ENCODE measurements around the gene AKAP6. TPM values are rescaled to one million over a fixed set of nuclear protein-coding genes. Genes with fewer than 3 reads are reported as not detected.
"Not testable (repeated sequence)": the region's sequence is repeated elsewhere in the genome, so short reads cannot be mapped to it uniquely, and the experiment has no call there.

AKAP6 gene
- total and polyA plus RNA-seq, 2 experiments from 2014 or later: 9.2 to 21.8 TPM

GRCh38 chr14:32453857-32454810, 125.0 kb downstream of the AKAP6 start:
- H3K27ac ChIP-seq: no peak overlapping the region
- H3K27me3 ChIP-seq: no peaks in the 10 kb centered on the region
- TF ChIP-seq CTCF (IDR thresholded peaks at IDR 0.05; ENCODE audit: low read depth, low read length): no peak
- no peaks in the 10 kb centered on the region for H3K9me3 ChIP-seq (ENCODE audit: low read depth)
- no peak overlapping the region for H3K4me3 ChIP-seq
- peaks cover 29% of the 10 kb centered on the region for H3K4me1 ChIP-seq (ENCODE audit: low read depth)
- H3K36me3 ChIP-seq: no peaks in the 10 kb centered on the region
- DNase-seq (ENCODE audit: low read depth in 1 of 2, low spot score in 1 of 2): no peak

GRCh38 chr14:32457213-32457920, 128.3 kb downstream of the AKAP6 start:
- H3K27ac ChIP-seq: peak overlapping the region; percentile 75
- peak; percentile 87 to 89 for DNase-seq (ENCODE audit: low read depth in 1 of 2, low spot score in 1 of 2)
- H3K4me1 ChIP-seq (ENCODE audit: low read depth): peaks cover 25% of the 10 kb centered on the region
- H3K9me3 ChIP-seq (ENCODE audit: low read depth): no peaks in the 10 kb centered on the region
- H3K36me3 ChIP-seq: no peaks in the 10 kb centered on the region
- H3K4me3 ChIP-seq: no peak overlapping the region
- no peaks in the 10 kb centered on the region for H3K27me3 ChIP-seq
- no peak for TF ChIP-seq CTCF (IDR thresholded peaks at IDR 0.05; ENCODE audit: low read depth, low read length)

DNA sequence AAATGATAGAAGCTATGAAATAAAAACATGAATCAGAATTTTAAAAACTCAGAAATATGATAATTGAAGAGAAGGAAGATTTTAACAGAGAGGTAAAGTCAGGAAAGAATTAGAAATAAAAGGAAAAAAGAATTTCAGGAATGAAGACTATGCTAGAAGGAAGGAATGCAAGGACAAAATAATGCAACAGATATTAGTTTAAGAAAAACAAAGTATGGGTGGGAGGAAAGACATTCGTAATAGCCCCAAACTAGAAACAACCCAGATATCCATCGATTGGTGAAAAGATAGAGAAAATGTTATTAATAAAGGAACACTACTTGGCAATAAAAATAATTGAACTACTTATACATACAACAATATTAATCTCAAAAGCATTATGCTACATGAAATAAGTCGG, 129.6 kb downstream of the AKAP6 start:
- H3K9me3 ChIP-seq (ENCODE audit: low read depth): no peaks in the 10 kb centered on the region
- H3K4me3 ChIP-seq: no peak overlapping the region
- no peak for DNase-seq (ENCODE audit: low read depth in 1 of 2, low spot score in 1 of 2)
- H3K4me1 ChIP-seq (ENCODE audit: low read depth): peaks cover 25% of the 10 kb centered on the region
- no peak overlapping the region for H3K27ac ChIP-seq
- no peak for TF ChIP-seq CTCF (IDR thresholded peaks at IDR 0.05; ENCODE audit: low read depth, low read length)
- H3K36me3 ChIP-seq: no peaks in the 10 kb centered on the region
- no peaks in the 10 kb centered on the region for H3K27me3 ChIP-seq

GRCh38 chr14:32460267-32460666, 131.2 kb downstream of the AKAP6 start:
- no peaks in the 10 kb centered on the region for H3K27me3 ChIP-seq
- TF ChIP-seq CTCF (IDR thresholded peaks at IDR 0.05; ENCODE audit: low read depth, low read length): no peak
- H3K27ac ChIP-seq: no peak overlapping the region
- H3K4me3 ChIP-seq: no peak overlapping the region
- DNase-seq (ENCODE audit: low read depth in 1 of 2, low spot score in 1 of 2): no peak
- H3K36me3 ChIP-seq: no peaks in the 10 kb centered on the region
- no peaks in the 10 kb centered on the region for H3K9me3 ChIP-seq (ENCODE audit: low read depth)
- peaks cover 25% of the 10 kb centered on the region for H3K4me1 ChIP-seq (ENCODE audit: low read depth)

- H3K4me1 ChIP-seq (ENCODE audit: low read depth): peaks cover 15% of the 10 kb centered on the region
- H3K9me3 ChIP-seq (ENCODE audit: low read depth); H3K4me3 ChIP-seq; H3K27ac ChIP-seq; DNase-seq (ENCODE audit: low read depth in 1 of 2, low spot score in 1 of 2); H3K27me3 ChIP-seq; H3K36me3 ChIP-seq: not testable (repeated sequence)
These were observed 133.5 kb downstream of the AKAP6 start for GRCh38 chr14:32462553-32462952.

- no peaks in the 10 kb centered on the region for H3K4me1 ChIP-seq (ENCODE audit: low read depth)
- no peaks in the 10 kb centered on the region for H3K9me3 ChIP-seq (ENCODE audit: low read depth)
- DNase-seq (ENCODE audit: low read depth in 1 of 2, low spot score in 1 of 2): peak in 1 of 2 donors; percentile 86
- TF ChIP-seq CTCF (IDR thresholded peaks at IDR 0.05; ENCODE audit: low read depth, low read length): no peak
- no peak overlapping the region for H3K27ac ChIP-seq
- no peak overlapping the region for H3K4me3 ChIP-seq
- no peaks in the 10 kb centered on the region for H3K27me3 ChIP-seq
- H3K36me3 ChIP-seq: no peaks in the 10 kb centered on the region
These were observed 139.9 kb downstream of the AKAP6 start for GRCh38 chr14:32468955-32469354.
